ENCODE data around the gene MRPS16.

GRCh38 chr10:73206385-73206784 lies 46.1 kb downstream of the MRPS16 start:
- TF ChIP-seq CTCF (conservative IDR thresholded peaks at IDR 0.05) (no peak), ZFX (IDR thresholded peaks at IDR 0.05) (no peak)
